Cardiac fibroblast (primary cell): Measurements from ENCODE around the gene CAV3.

Experiments
- DNase-seq, 2 donors: peaks; one replicate each; pipeline versions ENCODE4 v3.0.0 to v3.0.0-alpha.2; 2010; ENCODE audit warnings: low read depth in 2 of 2
- H3K4me3 ChIP-seq, 2 donors: replicated peaks in 1 of 2; 1 replicate in 1 of 2; 2 replicates in 1 of 2; pipeline ENCODE4 v1.5.1; 2011; ENCODE audit warnings: low read depth in 2 of 2, low read length in 2 of 2, mild to moderate bottlenecking in 2 of 2, moderate library complexity in 1 of 2
- TF ChIP-seq, protein P1 (sequence below): IDR thresholded peaks from one replicate; pipeline ENCODE4 v1.5.1; 2011; ENCODE audit warnings: low read depth, mild to moderate bottlenecking, low read length, inconsistent platforms

Gene CAV3

GRCh38 chr3:8775602-8776001 lies 42.0 kb downstream of the CAV3 start:
- TF ChIP-seq, protein P1, sequence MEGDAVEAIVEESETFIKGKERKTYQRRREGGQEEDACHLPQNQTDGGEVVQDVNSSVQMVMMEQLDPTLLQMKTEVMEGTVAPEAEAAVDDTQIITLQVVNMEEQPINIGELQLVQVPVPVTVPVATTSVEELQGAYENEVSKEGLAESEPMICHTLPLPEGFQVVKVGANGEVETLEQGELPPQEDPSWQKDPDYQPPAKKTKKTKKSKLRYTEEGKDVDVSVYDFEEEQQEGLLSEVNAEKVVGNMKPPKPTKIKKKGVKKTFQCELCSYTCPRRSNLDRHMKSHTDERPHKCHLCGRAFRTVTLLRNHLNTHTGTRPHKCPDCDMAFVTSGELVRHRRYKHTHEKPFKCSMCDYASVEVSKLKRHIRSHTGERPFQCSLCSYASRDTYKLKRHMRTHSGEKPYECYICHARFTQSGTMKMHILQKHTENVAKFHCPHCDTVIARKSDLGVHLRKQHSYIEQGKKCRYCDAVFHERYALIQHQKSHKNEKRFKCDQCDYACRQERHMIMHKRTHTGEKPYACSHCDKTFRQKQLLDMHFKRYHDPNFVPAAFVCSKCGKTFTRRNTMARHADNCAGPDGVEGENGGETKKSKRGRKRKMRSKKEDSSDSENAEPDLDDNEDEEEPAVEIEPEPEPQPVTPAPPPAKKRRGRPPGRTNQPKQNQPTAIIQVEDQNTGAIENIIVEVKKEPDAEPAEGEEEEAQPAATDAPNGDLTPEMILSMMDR = no peak
- DNase-seq = no peak
- no peak overlapping the region for H3K4me3 ChIP-seq

DNA sequence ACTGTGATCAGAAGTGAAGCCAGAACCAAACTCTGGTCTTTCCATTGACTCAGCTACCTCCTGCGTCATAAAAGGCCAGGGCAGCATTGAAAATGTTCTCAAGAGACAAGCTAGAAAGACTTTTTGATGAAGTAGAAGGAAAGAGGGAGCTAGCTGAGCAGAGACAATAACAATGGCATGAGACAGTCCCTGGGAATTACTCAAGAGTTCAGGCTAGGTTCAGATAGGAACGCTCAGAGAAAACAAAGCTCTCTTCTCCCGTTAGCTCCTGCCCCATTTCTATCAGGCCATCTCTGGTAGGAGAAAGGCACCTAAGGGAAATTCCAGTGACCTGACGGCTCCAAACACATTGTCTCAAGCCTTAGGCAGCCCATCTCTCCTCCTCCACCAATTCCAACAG lies 42.8 kb downstream of the CAV3 start:
- DNase-seq = peak; percentile 73 to 97
- H3K4me3 ChIP-seq = no peak overlapping the region
- TF ChIP-seq, protein P1 = no peak

DNA sequence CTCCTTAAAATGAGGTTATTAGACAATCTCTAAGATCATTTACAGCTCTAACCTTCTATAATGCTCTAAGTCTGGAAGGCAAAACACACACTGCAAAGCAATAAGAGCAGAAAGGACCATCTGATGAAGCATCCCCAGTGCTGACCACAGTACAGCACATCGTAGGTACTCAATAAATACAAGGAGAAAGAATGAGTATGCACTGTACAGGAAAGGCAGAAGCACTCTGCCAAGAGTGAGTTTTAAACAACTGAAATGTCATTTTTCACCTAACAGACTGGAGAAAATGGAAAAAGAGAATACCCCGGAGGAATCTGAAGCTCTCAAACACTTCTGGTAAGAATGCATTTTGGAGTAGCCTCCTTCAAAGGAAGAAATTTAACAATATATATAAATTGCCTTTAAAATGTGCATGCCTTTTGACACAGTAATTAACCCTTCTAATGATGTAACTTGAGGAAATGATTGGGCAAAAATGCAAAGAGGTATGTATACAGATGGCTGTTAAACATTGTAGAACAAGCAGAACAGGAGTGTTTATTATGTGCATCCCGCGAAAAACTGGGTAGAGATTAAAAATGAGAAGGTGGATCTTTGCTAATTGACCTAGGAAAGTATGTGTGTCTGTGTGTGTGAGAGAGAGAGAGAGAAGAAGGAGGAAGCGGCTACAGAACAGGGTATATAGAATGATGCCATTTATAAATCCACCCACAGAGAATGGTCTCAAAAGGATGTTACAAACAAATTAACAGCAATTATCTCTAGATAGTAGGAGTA lies 43.8 kb downstream of the CAV3 start:
- H3K4me3 ChIP-seq = no peak overlapping the region
- TF ChIP-seq, protein P1 = no peak
- peak in 1 of 2 donors; percentile 24 for DNase-seq

DNA sequence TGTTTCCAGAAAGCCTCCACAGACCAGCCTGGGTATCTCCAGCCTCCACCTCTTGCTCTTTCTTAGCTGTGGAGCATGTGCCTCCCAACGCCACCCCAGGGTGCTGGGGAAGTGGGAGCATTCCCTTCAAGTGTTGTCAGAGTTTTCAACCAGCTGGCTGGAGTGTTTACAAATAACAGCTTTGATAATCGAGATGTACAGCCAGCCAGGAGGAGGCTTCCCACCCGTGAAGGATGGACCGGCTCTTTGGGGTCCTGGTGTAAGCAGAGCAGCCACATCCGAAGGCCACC lies 44.3 kb downstream of the CAV3 start:
- TF ChIP-seq, protein P1 = no peak
- no peak overlapping the region for H3K4me3 ChIP-seq

DNA sequence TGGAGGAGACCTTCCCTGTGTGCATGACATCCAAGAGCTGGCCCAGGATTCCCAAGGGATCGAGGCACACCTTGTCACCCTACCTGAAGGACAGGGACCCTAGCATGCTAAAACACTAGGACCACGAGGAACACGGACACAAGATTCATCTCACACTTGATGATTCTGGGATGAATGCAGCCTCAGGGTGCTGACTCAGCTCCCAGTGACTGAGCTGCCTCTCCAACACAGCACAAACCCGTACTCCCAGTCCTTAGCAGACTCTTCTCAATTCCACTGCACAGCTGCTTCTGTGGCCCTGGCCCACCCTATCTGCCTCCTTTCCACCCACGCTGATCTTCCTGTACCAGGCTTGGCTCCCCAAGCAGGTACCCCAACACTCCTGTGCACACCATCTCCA lies 44.9 kb downstream of the CAV3 start:
- no peak for DNase-seq
- TF ChIP-seq, protein P1 = no peak
- H3K4me3 ChIP-seq = no peak overlapping the region

More for the DNA sequence above, 44.3 kb downstream of the CAV3 start:
- DNase-seq = no peak

DNA sequence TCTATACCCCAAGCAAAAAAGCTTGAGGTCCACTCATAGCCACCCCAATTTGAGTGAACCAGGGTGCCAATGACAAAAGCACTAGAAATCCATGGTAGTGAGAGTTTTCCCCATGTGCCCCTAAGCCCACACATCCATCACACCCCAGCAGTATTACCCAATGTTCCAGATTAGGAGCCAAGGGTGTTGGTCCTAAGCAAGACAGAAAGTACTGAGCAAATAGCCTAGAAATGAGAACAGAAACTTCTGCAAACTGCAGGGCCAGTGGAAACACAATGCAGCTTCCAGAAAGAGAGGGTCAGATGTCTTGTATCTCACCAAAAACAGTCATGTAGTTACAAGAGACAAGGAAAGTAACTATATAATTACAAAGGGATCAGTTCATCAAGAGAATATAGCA lies 46.7 kb downstream of the CAV3 start:
- TF ChIP-seq, protein P1 = no peak
- no peak overlapping the region for H3K4me3 ChIP-seq
- DNase-seq = no peak
